ENCODE measurements around the gene CFAP47. TPM values are rescaled to one million over a fixed set of nuclear protein-coding genes. Genes with fewer than 3 reads are reported as not detected.

Gene CFAP47
- total and polyA plus RNA-seq, 2 of the 8 experiments (the other 6 are each of a cell fraction or from before 2014, with no cell fraction given), result 0.04 TPM; not detected in 1

- no peaks in the 10 kb centered on the region for H3K79me2 ChIP-seq (ENCODE audit: control insufficient read depth in 1 of 2, insufficient read depth in 2 of 2, low read length in 2 of 2)
- no peak overlapping the region for H3K14ac ChIP-seq (ENCODE audit: insufficient read length)
- no peak overlapping the region for H2BK120ac ChIP-seq (replicated peaks; ENCODE audit: low read depth, low read length)
- H2BK5ac ChIP-seq (ENCODE audit: low read depth, low read length), result no peak overlapping the region
- FAIRE-seq (no peak), DNase-seq (ENCODE audit: low read depth in 1 of 2, low spot score in 2 of 2) (no peak)
- H3K9me3 ChIP-seq (ENCODE audit: insufficient read depth in 2 of 2, low read depth in 1 of 2, low read length in 1 of 2), result no peaks in the 10 kb centered on the region
- no peak overlapping the region for H3K27ac ChIP-seq (ENCODE audit: low read depth, low read length)
- H3K4me2 ChIP-seq (ENCODE audit: insufficient read depth in 1 of 2, low read depth in 2 of 2, low read length in 2 of 2), result no peak overlapping the region
- H2BK20ac ChIP-seq (ENCODE audit: low read length), result no peak overlapping the region
- H3K79me1 ChIP-seq (ENCODE audit: low read depth, low read length), result no peaks in the 10 kb centered on the region
- H4K91ac ChIP-seq (replicated peaks; ENCODE audit: insufficient read length, low read length), result no peak overlapping the region
- no peak overlapping the region for H3K23ac ChIP-seq (ENCODE audit: insufficient read length)
- no peaks in the 10 kb centered on the region for H3K36me3 ChIP-seq (ENCODE audit: control insufficient read depth in 2 of 4, insufficient read depth in 4 of 4, low read length in 3 of 4)
- H4K8ac ChIP-seq (ENCODE audit: extremely low read depth, insufficient read depth, low read length), result no peak overlapping the region
- H3K27me3 ChIP-seq (replicated peaks in 1 of 4; ENCODE audit: control insufficient read depth in 3 of 4, extremely low read depth in 1 of 4, insufficient read depth in 3 of 4, low read length in 3 of 4), result no peaks in the 10 kb centered on the region
- WGBS, 2 experiments (ENCODE audit: extremely low coverage in 1 of 2, insufficient coverage in 1 of 2, insufficient read length in 1 of 2, insufficient replicate concordance in 2 of 2, low coverage in 1 of 2, low lambda C conversion rate in 2 of 2, missing lambda C conversion rate in 1 of 2), result 91% methylated on average over 5 of the region's 5 CpGs; no CpG with 5 or more reads in 1 of the 2 experiments
- H3K18ac ChIP-seq (ENCODE audit: extremely low read depth, low read length), result no peak overlapping the region
- H2AFZ ChIP-seq (ENCODE audit: low read length), result no peak overlapping the region
- H3K56ac ChIP-seq (replicated peaks; ENCODE audit: insufficient read length, low read depth, low read length), result no peak overlapping the region
- H3K23me2 ChIP-seq (ENCODE audit: low read depth, low read length), result no peaks in the 10 kb centered on the region
- POLR2A ChIA-PET (ENCODE audit: partially characterized antibody), result no interaction called here
- CTCF ChIA-PET (ENCODE audit: partially characterized antibody), result no interaction called here
- H2AK5ac ChIP-seq (ENCODE audit: low read depth, low read length), result no peak overlapping the region
- H3K9ac ChIP-seq (replicated peaks in 1 of 4; ENCODE audit: extremely low read depth in 1 of 4, low read depth in 3 of 4, low read length in 3 of 4), result no peak overlapping the region
- H2BK12ac ChIP-seq (ENCODE audit: low read depth, low read length), result no peak overlapping the region
- H3K4me1 ChIP-seq (replicated peaks in 1 of 4; ENCODE audit: control insufficient read depth in 3 of 4, insufficient read depth in 4 of 4, low read length in 3 of 4), result no peaks in the 10 kb centered on the region
- H4K20me1 ChIP-seq (replicated peaks in 1 of 2; ENCODE audit: control insufficient read depth in 1 of 2, insufficient read depth in 2 of 2, low read length in 2 of 2), result no peaks in the 10 kb centered on the region
- no peak overlapping the region for H2BK15ac ChIP-seq (ENCODE audit: low read length)
- H3K4me3 ChIP-seq (ENCODE audit: extremely low read depth in 1 of 4, insufficient read depth in 2 of 4, low read depth in 3 of 4, low read length in 4 of 4), result no peak overlapping the region
- no peak overlapping the region for H4K5ac ChIP-seq (ENCODE audit: insufficient read length, low read depth, low read length)
- H3K4ac ChIP-seq (replicated peaks; ENCODE audit: insufficient read length, low read depth, low read length), result no peak overlapping the region
- TF ChIP-seq SP1 (IDR thresholded peaks at IDR 0.05; ENCODE audit: low read depth, low read length) (no peak), RXRA (IDR thresholded peaks at IDR 0.05; ENCODE audit: insufficient read depth, low read depth, low read length) (no peak), CHD1 (IDR thresholded peaks at IDR 0.05; ENCODE audit: low read depth, low read length) (no peak), MAX (IDR thresholded peaks at IDR 0.05) (no peak), JUN (IDR thresholded peaks at IDR 0.05; ENCODE audit: low read depth, low read length) (no peak)
These were observed 196.7 kb downstream of the CFAP47 start for GRCh38 chrX:36116222-36116621.

Measured in H1 (cell line).